HEK293 (cell line): ENCODE measurements around the gene SLAMF1.

Experiments
- CTCF ChIA-PET: fragments of 350-600 bp; formaldehyde crosslinking; extraction: SDS; loops from one replicate; lab custom pipeline; 2021; ENCODE audit warnings: antibody characterized with exemption; lab: Yijun Ruan, JAX
- POLR2A ChIA-PET: fragments of 300-600 bp; formaldehyde crosslinking; extraction: SDS; loops from one replicate; lab custom pipeline; 2020; ENCODE audit warnings: antibody characterized with exemption, inconsistent platforms; lab: Yijun Ruan, JAX
- H3K27ac ChIP-seq: fragments of 200-500 bp; sonication (Bioruptor generic); 2 replicates; pipeline ENCODE4 v1.5.1; 2014; ENCODE audit warnings: low read depth, low read length, control low read depth, inconsistent platforms; ENCODE audit errors: extremely low read depth
- H3K36me3 ChIP-seq, 2 experiments: fragments of 200-500 bp in 1 of 2; sonication (Bioruptor generic) in 1 of 2; 1 replicate in 1 of 2; 2 replicates in 1 of 2; pipeline ENCODE4 v1.5.1; 2014 to 2017; ENCODE audit warnings: inconsistent platforms in 2 of 2, low read length in 2 of 2; ENCODE audit not compliant: control insufficient read depth in 2 of 2, insufficient read depth in 1 of 2
- H3K4me1 ChIP-seq: fragments of 200-500 bp; sonication (Bioruptor generic); 2 replicates; pipeline ENCODE4 v1.5.1; 2014; ENCODE audit warnings: mild to moderate bottlenecking, low read length, inconsistent platforms; ENCODE audit not compliant: control insufficient read depth, insufficient read depth
- H3K4me3 ChIP-seq: 2 replicates; pipeline ENCODE4 v1.5.1; 2011; ENCODE audit warnings: low read depth, mild to moderate bottlenecking, control low read depth, low read length, moderate library complexity
- H3K9me3 ChIP-seq: fragments of 200-500 bp; sonication (Bioruptor generic); 2 replicates; pipeline ENCODE4 v1.5.1; 2014; ENCODE audit warnings: low read depth, low read length, inconsistent platforms; ENCODE audit not compliant: control insufficient read depth, insufficient read depth
- GFI1B ChIP-seq: fragments of 450-650 bp; formaldehyde crosslinking; IDR thresholded peaks from 2 replicates; pipeline ENCODE4 v1.5.1; 2016; ENCODE audit warnings: missing biosample characterization, missing genetic modification characterization
- IKZF3 ChIP-seq: fragments of 450-650 bp; IDR thresholded peaks from 2 replicates; pipeline ENCODE4 v1.5.0; 2018; ENCODE audit warnings: missing biosample characterization, mild to moderate bottlenecking, missing genetic modification characterization, moderate library complexity
- KLF9 ChIP-seq: fragments of 450-650 bp; formaldehyde crosslinking; IDR thresholded peaks from 2 replicates; pipeline ENCODE4 v1.5.1; 2016; ENCODE audit warnings: missing biosample characterization, missing genetic modification characterization, low read depth
- OSR2 ChIP-seq: fragments of 450-650 bp; formaldehyde crosslinking; IDR thresholded peaks from 2 replicates; pipeline ENCODE4 v1.5.1; 2016; ENCODE audit warnings: missing biosample characterization, missing genetic modification characterization
- SALL2 ChIP-seq: fragments of 450-650 bp; formaldehyde crosslinking; IDR thresholded peaks from 2 replicates; pipeline ENCODE4 v1.5.0; 2017; ENCODE audit warnings: missing biosample characterization, mild to moderate bottlenecking, missing genetic modification characterization, borderline replicate concordance
- SCRT2 ChIP-seq: fragments of 450-650 bp; formaldehyde crosslinking; IDR thresholded peaks from 2 replicates; pipeline ENCODE4 v1.5.1; 2016; ENCODE audit warnings: missing biosample characterization, missing genetic modification characterization
- TCF7L2 ChIP-seq: IDR thresholded peaks from 2 replicates; pipeline ENCODE4 v1.6.1; 2011; ENCODE audit warnings: low read depth, mild to moderate bottlenecking, inconsistent platforms, low read length, moderate library complexity, borderline replicate concordance
- ZNF10 ChIP-seq: fragments of 450-650 bp; formaldehyde crosslinking; IDR thresholded peaks from 2 replicates; pipeline ENCODE4 v1.5.1; 2017; ENCODE audit warnings: missing biosample characterization, missing genetic modification characterization
- ZNF202 ChIP-seq: fragments of 450-650 bp; formaldehyde crosslinking; IDR thresholded peaks from 2 replicates; pipeline ENCODE4 v1.5.1; 2016; ENCODE audit warnings: missing biosample characterization, missing genetic modification characterization, borderline replicate concordance
- ZNF214 ChIP-seq: fragments of 450-650 bp; formaldehyde crosslinking; IDR thresholded peaks from 2 replicates; pipeline ENCODE4 v1.5.1; 2017; ENCODE audit warnings: missing biosample characterization, mild to moderate bottlenecking, missing genetic modification characterization, borderline replicate concordance
- ZNF239 ChIP-seq: fragments of 450-650 bp; formaldehyde crosslinking; IDR thresholded peaks from 2 replicates; pipeline ENCODE4 v1.5.1; 2016; ENCODE audit warnings: missing biosample characterization, missing genetic modification characterization
- ZNF394 ChIP-seq: fragments of 450-650 bp; formaldehyde crosslinking; IDR thresholded peaks from 2 replicates; pipeline ENCODE4 v1.5.1; 2016; ENCODE audit warnings: missing biosample characterization, missing genetic modification characterization, mild to moderate bottlenecking, moderate library complexity, borderline replicate concordance
- ZNF530 ChIP-seq: fragments of 450-650 bp; formaldehyde crosslinking; IDR thresholded peaks from 2 replicates; pipeline ENCODE4 v1.5.1; 2016; ENCODE audit warnings: low read depth, missing biosample characterization, missing genetic modification characterization
- ZNF623 ChIP-seq: fragments of 450-650 bp; formaldehyde crosslinking; IDR thresholded peaks from 2 replicates; pipeline ENCODE4 v1.5.1; 2016; ENCODE audit warnings: missing biosample characterization, missing genetic modification characterization
- ZNF626 ChIP-seq: fragments of 450-650 bp; sonication (Bioruptor Pico); formaldehyde crosslinking; IDR thresholded peaks from 2 replicates; pipeline ENCODE4 v1.5.1; 2018; ENCODE audit warnings: missing biosample characterization, missing genetic modification characterization, inconsistent platforms
- ZNF629 ChIP-seq: fragments of 450-650 bp; formaldehyde crosslinking; IDR thresholded peaks from 2 replicates; pipeline ENCODE4 v1.5.1; 2017; ENCODE audit warnings: missing biosample characterization, missing genetic modification characterization
- ZNF843 ChIP-seq: fragments of 450-650 bp; formaldehyde crosslinking; IDR thresholded peaks from 2 replicates; pipeline ENCODE4 v1.5.1; 2016; ENCODE audit warnings: missing biosample characterization, missing genetic modification characterization
- ZSCAN30 ChIP-seq: fragments of 450-650 bp; IDR thresholded peaks from 2 replicates; pipeline ENCODE4 v1.5.1; 2018; ENCODE audit warnings: missing biosample characterization, mild to moderate bottlenecking, missing genetic modification characterization, moderate library complexity
- TF ChIP-seq, protein P1 (sequence below): fragments of 450-650 bp; formaldehyde crosslinking; IDR thresholded peaks from 2 replicates; pipeline ENCODE4 v1.5.1; 2017; ENCODE audit warnings: missing biosample characterization, missing genetic modification characterization
- TF ChIP-seq, protein P2 (sequence below): fragments of 450-650 bp; formaldehyde crosslinking; IDR thresholded peaks from 2 replicates; pipeline ENCODE4 v1.5.1; 2016; ENCODE audit warnings: missing biosample characterization, missing genetic modification characterization
- TF ChIP-seq, protein P3 (sequence below): fragments of 450-650 bp; formaldehyde crosslinking; IDR thresholded peaks from 2 replicates; pipeline ENCODE4 v1.5.1; 2016; ENCODE audit warnings: missing biosample characterization, missing genetic modification characterization
- TF ChIP-seq, protein P4 (sequence below): fragments of 450-650 bp; formaldehyde crosslinking; IDR thresholded peaks from 2 replicates; pipeline ENCODE4 v1.5.1; 2016; ENCODE audit warnings: missing biosample characterization, missing genetic modification characterization
- TF ChIP-seq, protein P5 (sequence below): fragments of 450-650 bp; formaldehyde crosslinking; IDR thresholded peaks from 2 replicates; pipeline ENCODE4 v1.5.1; 2016; ENCODE audit warnings: missing biosample characterization, missing genetic modification characterization, borderline replicate concordance

SLAMF1 gene

DNA sequence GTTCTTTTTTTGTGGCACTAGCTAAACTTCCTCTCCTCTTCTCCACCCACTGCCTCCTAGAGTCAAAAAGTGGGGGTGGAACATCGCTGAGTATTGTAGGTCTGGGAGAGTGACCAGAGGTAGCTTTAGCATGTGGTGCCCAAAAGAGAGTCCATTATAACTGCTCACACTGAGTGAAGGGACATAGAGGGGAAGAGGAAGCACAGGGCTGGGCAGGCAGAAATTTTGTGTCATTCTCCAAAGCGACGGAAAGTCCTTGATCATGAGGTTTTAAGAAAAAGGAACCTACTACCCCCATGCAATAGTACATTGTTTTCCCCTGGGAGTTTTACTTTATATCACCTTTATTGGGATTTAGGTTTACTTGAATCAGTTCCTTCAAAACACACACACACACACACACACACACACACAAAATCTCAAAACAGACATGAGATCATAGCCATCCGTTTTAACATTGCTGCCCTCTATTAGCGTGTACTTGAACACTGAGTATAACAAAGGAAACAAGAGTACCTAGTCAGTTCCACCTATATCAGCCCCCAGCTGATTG is 71.7 kb downstream of the SLAMF1 start:
- Histone ChIP-seq H3K27ac (no peak overlapping the region), H3K4me1 (no peaks in the 10 kb centered on the region), H3K36me3 (no peaks in the 10 kb centered on the region), H3K9me3 (no peaks in the 10 kb centered on the region), H3K4me3 (no peak overlapping the region)
- ChIA-PET CTCF (no interaction called here), POLR2A (no interaction called here)
- no peak for TF ChIP-seq ZNF629
- TF ChIP-seq OSR2 (tag by site-specific recombination), result no peak
- no peak for TF ChIP-seq ZNF623 (tag by site-specific recombination)
- TF ChIP-seq ZNF626 (tag by site-specific recombination), result no peak
- TF ChIP-seq, protein P1, sequence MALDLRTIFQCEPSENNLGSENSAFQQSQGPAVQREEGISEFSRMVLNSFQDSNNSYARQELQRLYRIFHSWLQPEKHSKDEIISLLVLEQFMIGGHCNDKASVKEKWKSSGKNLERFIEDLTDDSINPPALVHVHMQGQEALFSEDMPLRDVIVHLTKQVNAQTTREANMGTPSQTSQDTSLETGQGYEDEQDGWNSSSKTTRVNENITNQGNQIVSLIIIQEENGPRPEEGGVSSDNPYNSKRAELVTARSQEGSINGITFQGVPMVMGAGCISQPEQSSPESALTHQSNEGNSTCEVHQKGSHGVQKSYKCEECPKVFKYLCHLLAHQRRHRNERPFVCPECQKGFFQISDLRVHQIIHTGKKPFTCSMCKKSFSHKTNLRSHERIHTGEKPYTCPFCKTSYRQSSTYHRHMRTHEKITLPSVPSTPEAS, result no peak
- TF ChIP-seq TCF7L2, result no peak
- TF ChIP-seq GFI1B (tag by site-specific recombination), result no peak
- no peak for TF ChIP-seq ZNF239 (tag by site-specific recombination)
- no peak for TF ChIP-seq ZNF202
- TF ChIP-seq, protein P2, sequence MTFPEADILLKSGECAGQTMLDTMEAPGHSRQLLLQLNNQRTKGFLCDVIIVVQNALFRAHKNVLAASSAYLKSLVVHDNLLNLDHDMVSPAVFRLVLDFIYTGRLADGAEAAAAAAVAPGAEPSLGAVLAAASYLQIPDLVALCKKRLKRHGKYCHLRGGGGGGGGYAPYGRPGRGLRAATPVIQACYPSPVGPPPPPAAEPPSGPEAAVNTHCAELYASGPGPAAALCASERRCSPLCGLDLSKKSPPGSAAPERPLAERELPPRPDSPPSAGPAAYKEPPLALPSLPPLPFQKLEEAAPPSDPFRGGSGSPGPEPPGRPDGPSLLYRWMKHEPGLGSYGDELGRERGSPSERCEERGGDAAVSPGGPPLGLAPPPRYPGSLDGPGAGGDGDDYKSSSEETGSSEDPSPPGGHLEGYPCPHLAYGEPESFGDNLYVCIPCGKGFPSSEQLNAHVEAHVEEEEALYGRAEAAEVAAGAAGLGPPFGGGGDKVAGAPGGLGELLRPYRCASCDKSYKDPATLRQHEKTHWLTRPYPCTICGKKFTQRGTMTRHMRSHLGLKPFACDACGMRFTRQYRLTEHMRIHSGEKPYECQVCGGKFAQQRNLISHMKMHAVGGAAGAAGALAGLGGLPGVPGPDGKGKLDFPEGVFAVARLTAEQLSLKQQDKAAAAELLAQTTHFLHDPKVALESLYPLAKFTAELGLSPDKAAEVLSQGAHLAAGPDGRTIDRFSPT (tag by site-specific recombination), result no peak
- no peak for TF ChIP-seq ZNF530 (tag by site-specific recombination)

DNA sequence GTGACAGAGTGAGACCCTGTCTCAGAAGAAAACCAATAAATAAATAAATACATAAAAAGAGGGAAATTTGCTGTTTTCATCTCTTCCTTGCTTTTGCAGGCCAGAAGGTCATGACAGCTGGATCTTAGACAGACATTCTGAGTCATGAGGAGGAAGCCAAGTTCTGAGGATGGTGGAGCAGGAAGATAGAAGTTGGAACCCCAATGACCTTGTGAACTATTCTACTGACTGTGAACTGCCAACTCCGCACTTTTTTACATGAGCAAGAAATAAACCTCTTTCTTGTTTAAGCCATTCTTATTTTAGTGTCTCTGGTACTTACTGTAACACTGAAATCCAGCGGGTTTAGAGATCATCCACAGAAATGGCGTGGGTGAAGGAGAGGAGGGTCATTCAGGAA is 76.0 kb downstream of the SLAMF1 start:
- H3K4me3 ChIP-seq, result no peak overlapping the region
- ChIA-PET CTCF (no interaction called here), POLR2A (no interaction called here)
- no peak overlapping the region for H3K27ac ChIP-seq
- H3K36me3 ChIP-seq, result no peaks in the 10 kb centered on the region
- H3K4me1 ChIP-seq, result no peaks in the 10 kb centered on the region
- H3K9me3 ChIP-seq, result no peaks in the 10 kb centered on the region
- TF ChIP-seq, protein P3, sequence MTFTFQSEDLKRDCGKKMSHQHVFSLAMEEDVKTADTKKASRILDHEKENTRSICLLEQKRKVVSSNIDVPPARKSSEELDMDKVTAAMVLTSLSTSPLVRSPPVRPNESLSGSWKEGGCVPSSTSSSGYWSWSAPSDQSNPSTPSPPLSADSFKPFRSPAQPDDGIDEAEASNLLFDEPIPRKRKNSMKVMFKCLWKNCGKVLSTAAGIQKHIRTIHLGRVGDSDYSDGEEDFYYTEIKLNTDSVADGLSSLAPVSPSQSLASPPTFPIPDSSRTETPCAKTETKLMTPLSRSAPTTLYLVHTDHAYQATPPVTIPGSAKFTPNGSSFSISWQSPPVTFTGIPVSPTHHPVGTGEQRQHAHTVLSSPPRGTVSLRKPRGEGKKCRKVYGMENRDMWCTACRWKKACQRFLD (tag by site-specific recombination), result no peak
- TF ChIP-seq ZSCAN30 (tag by site-specific recombination) (no peak), IKZF3 (tag by site-specific recombination) (no peak), KLF9 (tag by site-specific recombination) (no peak), SALL2 (tag by site-specific recombination) (no peak), ZNF843 (tag by site-specific recombination) (no peak), ZNF214 (tag by site-specific recombination) (no peak), SCRT2 (tag by site-specific recombination) (no peak), ZNF394 (tag by site-specific recombination) (no peak), ZNF10 (tag by site-specific recombination) (no peak)
- TF ChIP-seq, protein P4, sequence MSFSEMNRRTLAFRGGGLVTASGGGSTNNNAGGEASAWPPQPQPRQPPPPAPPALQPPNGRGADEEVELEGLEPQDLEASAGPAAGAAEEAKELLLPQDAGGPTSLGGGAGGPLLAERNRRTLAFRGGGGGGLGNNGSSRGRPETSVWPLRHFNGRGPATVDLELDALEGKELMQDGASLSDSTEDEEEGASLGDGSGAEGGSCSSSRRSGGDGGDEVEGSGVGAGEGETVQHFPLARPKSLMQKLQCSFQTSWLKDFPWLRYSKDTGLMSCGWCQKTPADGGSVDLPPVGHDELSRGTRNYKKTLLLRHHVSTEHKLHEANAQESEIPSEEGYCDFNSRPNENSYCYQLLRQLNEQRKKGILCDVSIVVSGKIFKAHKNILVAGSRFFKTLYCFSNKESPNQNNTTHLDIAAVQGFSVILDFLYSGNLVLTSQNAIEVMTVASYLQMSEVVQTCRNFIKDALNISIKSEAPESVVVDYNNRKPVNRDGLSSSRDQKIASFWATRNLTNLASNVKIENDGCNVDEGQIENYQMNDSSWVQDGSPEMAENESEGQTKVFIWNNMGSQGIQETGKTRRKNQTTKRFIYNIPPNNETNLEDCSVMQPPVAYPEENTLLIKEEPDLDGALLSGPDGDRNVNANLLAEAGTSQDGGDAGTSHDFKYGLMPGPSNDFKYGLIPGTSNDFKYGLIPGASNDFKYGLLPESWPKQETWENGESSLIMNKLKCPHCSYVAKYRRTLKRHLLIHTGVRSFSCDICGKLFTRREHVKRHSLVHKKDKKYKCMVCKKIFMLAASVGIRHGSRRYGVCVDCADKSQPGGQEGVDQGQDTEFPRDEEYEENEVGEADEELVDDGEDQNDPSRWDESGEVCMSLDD (tag by site-specific recombination), result no peak
- TF ChIP-seq, protein P5, sequence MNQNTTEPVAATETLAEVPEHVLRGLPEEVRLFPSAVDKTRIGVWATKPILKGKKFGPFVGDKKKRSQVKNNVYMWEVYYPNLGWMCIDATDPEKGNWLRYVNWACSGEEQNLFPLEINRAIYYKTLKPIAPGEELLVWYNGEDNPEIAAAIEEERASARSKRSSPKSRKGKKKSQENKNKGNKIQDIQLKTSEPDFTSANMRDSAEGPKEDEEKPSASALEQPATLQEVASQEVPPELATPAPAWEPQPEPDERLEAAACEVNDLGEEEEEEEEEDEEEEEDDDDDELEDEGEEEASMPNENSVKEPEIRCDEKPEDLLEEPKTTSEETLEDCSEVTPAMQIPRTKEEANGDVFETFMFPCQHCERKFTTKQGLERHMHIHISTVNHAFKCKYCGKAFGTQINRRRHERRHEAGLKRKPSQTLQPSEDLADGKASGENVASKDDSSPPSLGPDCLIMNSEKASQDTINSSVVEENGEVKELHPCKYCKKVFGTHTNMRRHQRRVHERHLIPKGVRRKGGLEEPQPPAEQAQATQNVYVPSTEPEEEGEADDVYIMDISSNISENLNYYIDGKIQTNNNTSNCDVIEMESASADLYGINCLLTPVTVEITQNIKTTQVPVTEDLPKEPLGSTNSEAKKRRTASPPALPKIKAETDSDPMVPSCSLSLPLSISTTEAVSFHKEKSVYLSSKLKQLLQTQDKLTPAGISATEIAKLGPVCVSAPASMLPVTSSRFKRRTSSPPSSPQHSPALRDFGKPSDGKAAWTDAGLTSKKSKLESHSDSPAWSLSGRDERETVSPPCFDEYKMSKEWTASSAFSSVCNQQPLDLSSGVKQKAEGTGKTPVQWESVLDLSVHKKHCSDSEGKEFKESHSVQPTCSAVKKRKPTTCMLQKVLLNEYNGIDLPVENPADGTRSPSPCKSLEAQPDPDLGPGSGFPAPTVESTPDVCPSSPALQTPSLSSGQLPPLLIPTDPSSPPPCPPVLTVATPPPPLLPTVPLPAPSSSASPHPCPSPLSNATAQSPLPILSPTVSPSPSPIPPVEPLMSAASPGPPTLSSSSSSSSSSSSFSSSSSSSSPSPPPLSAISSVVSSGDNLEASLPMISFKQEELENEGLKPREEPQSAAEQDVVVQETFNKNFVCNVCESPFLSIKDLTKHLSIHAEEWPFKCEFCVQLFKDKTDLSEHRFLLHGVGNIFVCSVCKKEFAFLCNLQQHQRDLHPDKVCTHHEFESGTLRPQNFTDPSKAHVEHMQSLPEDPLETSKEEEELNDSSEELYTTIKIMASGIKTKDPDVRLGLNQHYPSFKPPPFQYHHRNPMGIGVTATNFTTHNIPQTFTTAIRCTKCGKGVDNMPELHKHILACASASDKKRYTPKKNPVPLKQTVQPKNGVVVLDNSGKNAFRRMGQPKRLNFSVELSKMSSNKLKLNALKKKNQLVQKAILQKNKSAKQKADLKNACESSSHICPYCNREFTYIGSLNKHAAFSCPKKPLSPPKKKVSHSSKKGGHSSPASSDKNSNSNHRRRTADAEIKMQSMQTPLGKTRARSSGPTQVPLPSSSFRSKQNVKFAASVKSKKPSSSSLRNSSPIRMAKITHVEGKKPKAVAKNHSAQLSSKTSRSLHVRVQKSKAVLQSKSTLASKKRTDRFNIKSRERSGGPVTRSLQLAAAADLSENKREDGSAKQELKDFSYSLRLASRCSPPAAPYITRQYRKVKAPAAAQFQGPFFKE, result no peak
